ENCODE results near the gene AGPAT3.

The AGPAT3 gene

GRCh38 chr21:43877936-43878575, 13.0 kb downstream of the AGPAT3 start:
- Histone ChIP-seq H3K27ac (ENCODE audit: low read depth, low read length) (no peak overlapping the region), H3K4me3 (ENCODE audit: low read length) (no peak overlapping the region), H3K9ac (ENCODE audit: low read depth, low read length) (no peak overlapping the region), H3K4me1 (ENCODE audit: insufficient read depth, low read length) (no peaks in the 10 kb centered on the region), H3K27me3 (ENCODE audit: insufficient read depth, low read length) (no peaks in the 10 kb centered on the region), H3K9me3 (ENCODE audit: insufficient read depth, low read depth, low read length) (no peaks in the 10 kb centered on the region), H3K36me3 (ENCODE audit: insufficient read depth, low read length) (no peaks in the 10 kb centered on the region)
- 94% methylated on average over 25 of the region's 25 CpGs for WGBS

GRCh38 chr21:43879348-43880110, 14.5 kb downstream of the AGPAT3 start:
- Histone ChIP-seq H3K4me3 (ENCODE audit: low read length) (no peak overlapping the region), H3K4me1 (ENCODE audit: insufficient read depth, low read length) (peaks cover 3% of the 10 kb centered on the region; the same call in 1 of the 2 replicates), H3K27ac (ENCODE audit: low read depth, low read length) (no peak overlapping the region), H3K9ac (ENCODE audit: low read depth, low read length) (no peak overlapping the region), H3K9me3 (ENCODE audit: insufficient read depth, low read depth, low read length) (no peaks in the 10 kb centered on the region), H3K36me3 (ENCODE audit: insufficient read depth, low read length) (no peaks in the 10 kb centered on the region), H3K27me3 (ENCODE audit: insufficient read depth, low read length) (no peaks in the 10 kb centered on the region)
- WGBS, result 91% methylated on average over 25 of the region's 25 CpGs

GRCh38 chr21:43880111-43880985, 15.3 kb downstream of the AGPAT3 start:
- Histone ChIP-seq H3K27me3 (ENCODE audit: insufficient read depth, low read length) (no peaks in the 10 kb centered on the region), H3K9ac (ENCODE audit: low read depth, low read length) (no peak overlapping the region), H3K4me1 (ENCODE audit: insufficient read depth, low read length) (peaks cover 4% of the 10 kb centered on the region; the same call in 1 of the 2 replicates), H3K27ac (ENCODE audit: low read depth, low read length) (no peak overlapping the region), H3K36me3 (ENCODE audit: insufficient read depth, low read length) (no peaks in the 10 kb centered on the region), H3K9me3 (ENCODE audit: insufficient read depth, low read depth, low read length) (no peaks in the 10 kb centered on the region), H3K4me3 (ENCODE audit: low read length) (no peak overlapping the region)
- 88% methylated on average over 14 of the region's 14 CpGs for WGBS

DNA sequence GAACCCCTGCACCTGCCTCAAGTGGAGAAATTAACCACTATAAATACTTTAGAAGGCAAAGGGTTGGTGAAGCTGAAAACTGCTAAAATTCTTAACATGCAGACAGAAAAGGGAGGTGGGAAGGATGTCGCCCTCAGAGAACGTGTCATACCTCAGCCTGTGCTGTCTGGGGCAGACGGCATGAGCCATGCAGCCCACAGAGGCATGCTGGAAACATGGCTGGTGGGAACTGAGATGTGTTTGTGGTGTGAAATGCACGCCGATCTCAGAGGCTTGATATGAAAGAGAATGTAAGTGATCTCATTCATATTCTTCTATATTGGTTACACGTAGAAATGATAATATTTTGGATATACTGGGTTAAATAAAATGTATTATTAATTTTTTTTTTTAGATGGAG, 16.3 kb downstream of the AGPAT3 start:
- H3K36me3 ChIP-seq (ENCODE audit: insufficient read depth, low read length), result no peaks in the 10 kb centered on the region
- no peak overlapping the region for H3K27ac ChIP-seq (ENCODE audit: low read depth, low read length)
- H3K27me3 ChIP-seq (ENCODE audit: insufficient read depth, low read length), result no peaks in the 10 kb centered on the region
- H3K9ac ChIP-seq (ENCODE audit: low read depth, low read length), result no peak overlapping the region
- no peak overlapping the region for H3K4me3 ChIP-seq (ENCODE audit: low read length)
- H3K9me3 ChIP-seq (ENCODE audit: insufficient read depth, low read depth, low read length), result no peaks in the 10 kb centered on the region
- peaks cover 4% of the 10 kb centered on the region; the same call in 1 of the 2 replicates for H3K4me1 ChIP-seq (ENCODE audit: insufficient read depth, low read length)
- 89% methylated on average over 6 of the region's 6 CpGs for WGBS

GRCh38 chr21:43881935-43882334, 16.9 kb downstream of the AGPAT3 start:
- Histone ChIP-seq H3K27ac (ENCODE audit: low read depth, low read length) (no peak overlapping the region), H3K4me3 (ENCODE audit: low read length) (no peak overlapping the region), H3K4me1 (ENCODE audit: insufficient read depth, low read length) (peaks cover 4% of the 10 kb centered on the region; the same call in 1 of the 2 replicates), H3K27me3 (ENCODE audit: insufficient read depth, low read length) (no peaks in the 10 kb centered on the region), H3K36me3 (ENCODE audit: insufficient read depth, low read length) (no peaks in the 10 kb centered on the region), H3K9me3 (ENCODE audit: insufficient read depth, low read depth, low read length) (no peaks in the 10 kb centered on the region), H3K9ac (ENCODE audit: low read depth, low read length) (no peak overlapping the region)
- WGBS, result 93% methylated on average over 8 of the region's 8 CpGs

- Histone ChIP-seq H3K27me3 (ENCODE audit: insufficient read depth, low read length) (no peaks in the 10 kb centered on the region), H3K4me1 (ENCODE audit: insufficient read depth, low read length) (peaks cover 4% of the 10 kb centered on the region; the same call in 1 of the 2 replicates), H3K27ac (ENCODE audit: low read depth, low read length) (no peak overlapping the region), H3K9me3 (ENCODE audit: insufficient read depth, low read depth, low read length) (no peaks in the 10 kb centered on the region), H3K4me3 (ENCODE audit: low read length) (no peak overlapping the region), H3K36me3 (ENCODE audit: insufficient read depth, low read length) (no peaks in the 10 kb centered on the region), H3K9ac (ENCODE audit: low read depth, low read length) (no peak overlapping the region)
- 93% methylated on average over 11 of the region's 11 CpGs for WGBS
Observed at GRCh38 chr21:43882952-43883545, 18.0 kb downstream of the AGPAT3 start.

DNA sequence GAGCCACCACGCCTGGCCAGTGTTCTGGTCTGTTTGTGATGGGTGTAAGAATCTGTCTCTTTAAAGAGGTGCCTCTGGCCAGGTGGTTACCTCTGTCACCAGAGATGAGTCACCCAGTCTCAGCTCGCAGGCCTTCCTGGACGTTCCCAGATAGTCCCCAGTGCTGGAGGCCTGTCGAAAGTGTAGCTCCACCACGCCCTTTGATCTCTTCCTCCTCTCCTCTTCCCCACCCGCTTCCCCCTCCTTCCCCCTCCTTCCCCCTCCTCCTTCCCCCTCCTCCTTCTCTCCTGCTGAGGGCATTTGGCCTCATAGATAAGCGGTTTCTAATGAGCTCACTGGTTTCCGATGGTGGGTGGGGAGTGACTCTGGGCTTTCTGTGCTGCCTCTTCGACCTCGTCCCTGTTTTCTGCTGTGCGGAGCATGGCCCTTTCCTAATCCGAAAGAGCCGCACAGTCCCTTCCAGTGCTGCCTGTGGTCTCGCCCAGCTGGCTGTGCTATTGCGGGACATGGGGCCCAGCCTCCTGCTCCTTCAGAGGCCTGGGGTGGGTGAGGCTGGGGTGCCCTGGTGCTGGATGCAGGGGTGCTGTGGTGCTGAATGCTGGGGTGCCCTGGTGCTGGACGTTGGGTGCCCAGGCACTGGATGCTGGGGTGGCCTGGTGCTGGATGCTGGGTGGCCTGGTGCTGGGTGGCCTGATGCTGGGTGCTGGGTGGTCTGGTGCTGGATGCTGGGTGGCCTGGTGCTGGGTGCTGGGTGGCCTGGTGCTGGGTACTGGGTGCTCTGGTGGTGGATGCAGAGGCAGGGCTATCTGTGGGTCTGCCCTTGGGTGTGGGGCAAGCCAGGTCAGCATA, 19.2 kb downstream of the AGPAT3 start:
- H3K27me3 ChIP-seq (ENCODE audit: insufficient read depth, low read length), result no peaks in the 10 kb centered on the region
- no peaks in the 10 kb centered on the region for H3K36me3 ChIP-seq (ENCODE audit: insufficient read depth, low read length)
- H3K9ac ChIP-seq (ENCODE audit: low read depth, low read length), result no peak overlapping the region
- no peaks in the 10 kb centered on the region for H3K9me3 ChIP-seq (ENCODE audit: insufficient read depth, low read depth, low read length)
- WGBS, result 40% methylated on average over 15 of the region's 16 CpGs
- H3K4me3 ChIP-seq (ENCODE audit: low read length), result no peak overlapping the region
- H3K4me1 ChIP-seq (ENCODE audit: insufficient read depth, low read length), result peaks cover 8% of the 10 kb centered on the region
- H3K27ac ChIP-seq (ENCODE audit: low read depth, low read length), result peak overlapping the region; percentile 51; the same call in 1 of the 2 replicates

- H3K9ac ChIP-seq (ENCODE audit: low read depth, low read length), result no peak overlapping the region
- no peaks in the 10 kb centered on the region for H3K27me3 ChIP-seq (ENCODE audit: insufficient read depth, low read length)
- H3K4me1 ChIP-seq (ENCODE audit: insufficient read depth, low read length), result peaks cover 15% of the 10 kb centered on the region
- H3K27ac ChIP-seq (ENCODE audit: low read depth, low read length), result no peak overlapping the region
- WGBS, result 86% methylated on average over 16 of the region's 16 CpGs
- no peaks in the 10 kb centered on the region for H3K9me3 ChIP-seq (ENCODE audit: insufficient read depth, low read depth, low read length)
- no peaks in the 10 kb centered on the region for H3K36me3 ChIP-seq (ENCODE audit: insufficient read depth, low read length)
- H3K4me3 ChIP-seq (ENCODE audit: low read length), result no peak overlapping the region
Observed at GRCh38 chr21:43884861-43885417, 19.9 kb downstream of the AGPAT3 start.

- 95% methylated on average over 14 of the region's 14 CpGs for WGBS
- Histone ChIP-seq H3K36me3 (ENCODE audit: insufficient read depth, low read length) (no peaks in the 10 kb centered on the region), H3K4me3 (ENCODE audit: low read length) (no peak overlapping the region)
Observed at GRCh38 chr21:43885721-43886120, 20.7 kb downstream of the AGPAT3 start.

DNA sequence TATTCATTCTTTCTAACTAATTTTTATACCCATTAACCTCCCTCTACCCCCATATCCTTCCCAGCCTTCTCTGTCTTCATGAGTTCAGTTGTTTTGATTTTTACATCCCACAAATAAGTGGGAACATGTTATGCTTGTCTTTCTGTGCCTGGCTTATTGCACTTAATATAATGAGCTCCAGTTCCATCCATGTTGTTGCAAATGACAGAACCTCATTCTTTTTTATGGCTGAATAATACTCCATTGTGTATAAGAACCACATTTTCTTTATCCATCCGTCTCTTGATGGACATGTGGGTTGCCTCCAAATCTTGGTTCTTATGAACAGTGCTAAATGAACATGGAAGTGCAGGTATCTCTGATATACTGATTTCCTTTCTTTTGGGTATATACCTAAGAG, 21.5 kb downstream of the AGPAT3 start:
- no peak overlapping the region for H3K9ac ChIP-seq (ENCODE audit: low read depth, low read length)
- no peak overlapping the region for H3K4me3 ChIP-seq (ENCODE audit: low read length)
- no peak overlapping the region for H3K27ac ChIP-seq (ENCODE audit: low read depth, low read length)
- 100% methylated on average over 1 of the region's 1 CpG for WGBS
- no peaks in the 10 kb centered on the region for H3K27me3 ChIP-seq (ENCODE audit: insufficient read depth, low read length)
- H3K4me1 ChIP-seq (ENCODE audit: insufficient read depth, low read length), result peaks cover 15% of the 10 kb centered on the region
- no peaks in the 10 kb centered on the region for H3K36me3 ChIP-seq (ENCODE audit: insufficient read depth, low read length)
- no peaks in the 10 kb centered on the region for H3K9me3 ChIP-seq (ENCODE audit: insufficient read depth, low read depth, low read length)

More at GRCh38 chr21:43885721-43886120, 20.7 kb downstream of the AGPAT3 start:
- Histone ChIP-seq H3K9ac (ENCODE audit: low read depth, low read length) (no peak overlapping the region), H3K9me3 (ENCODE audit: insufficient read depth, low read depth, low read length) (no peaks in the 10 kb centered on the region), H3K27me3 (ENCODE audit: insufficient read depth, low read length) (no peaks in the 10 kb centered on the region), H3K27ac (ENCODE audit: low read depth, low read length) (no peak overlapping the region), H3K4me1 (ENCODE audit: insufficient read depth, low read length) (peaks cover 15% of the 10 kb centered on the region)

Measured in HUES64 (cell line).